K562 (cell line): ENCODE measurements around the gene TEPSIN.

Experiments used
- E4F1 ChIP-seq: fragments of 250-450 bp; sonication (Bioruptor Pico); IDR thresholded peaks from 2 replicates; pipeline ENCODE4 v1.5.0; 2021; ENCODE audit warnings: mild to moderate bottlenecking, borderline replicate concordance
- HES1 ChIP-seq: fragments of 450-650 bp; IDR thresholded peaks from 2 replicates; pipeline ENCODE4 v1.6.1; 2016; ENCODE audit warnings: low read depth, mild to moderate bottlenecking, moderate library complexity
- UBTF ChIP-seq, 2 experiments: IDR thresholded peaks; 2 replicates each; pipeline ENCODE4 v1.6.1; 2012; ENCODE audit warnings: improper control_type of control experiment in 2 of 2, low read depth in 2 of 2, low read length in 2 of 2, borderline replicate concordance in 1 of 2

GRCh38 chr17:81187586-81188490 lies 51.0 kb downstream of the TEPSIN start:
- no peak for TF ChIP-seq HES1
- TF ChIP-seq UBTF (IDR thresholded peaks at IDR 0.05; ENCODE audit: borderline replicate concordance in 1 of 2, low read depth in 2 of 2, low read length in 2 of 2), result no peak
- no peak for TF ChIP-seq E4F1 (CRISPR knock-in tag)
